GM12873 (cell line): ENCODE results near the gene MS4A15.

Experiments
- CTCF ChIP-seq: IDR thresholded peaks from 2 replicates; pipeline ENCODE4 v1.5.1; 2012; ENCODE audit warnings: low read depth, mild to moderate bottlenecking, moderate library complexity, low read length, control low read depth; ENCODE audit not compliant: insufficient read depth; ENCODE audit errors: missing control alignments

Gene MS4A15

GRCh38 chr11:60785806-60786361 is 29.2 kb downstream of the MS4A15 start:
- TF ChIP-seq CTCF, result no peak

DNA sequence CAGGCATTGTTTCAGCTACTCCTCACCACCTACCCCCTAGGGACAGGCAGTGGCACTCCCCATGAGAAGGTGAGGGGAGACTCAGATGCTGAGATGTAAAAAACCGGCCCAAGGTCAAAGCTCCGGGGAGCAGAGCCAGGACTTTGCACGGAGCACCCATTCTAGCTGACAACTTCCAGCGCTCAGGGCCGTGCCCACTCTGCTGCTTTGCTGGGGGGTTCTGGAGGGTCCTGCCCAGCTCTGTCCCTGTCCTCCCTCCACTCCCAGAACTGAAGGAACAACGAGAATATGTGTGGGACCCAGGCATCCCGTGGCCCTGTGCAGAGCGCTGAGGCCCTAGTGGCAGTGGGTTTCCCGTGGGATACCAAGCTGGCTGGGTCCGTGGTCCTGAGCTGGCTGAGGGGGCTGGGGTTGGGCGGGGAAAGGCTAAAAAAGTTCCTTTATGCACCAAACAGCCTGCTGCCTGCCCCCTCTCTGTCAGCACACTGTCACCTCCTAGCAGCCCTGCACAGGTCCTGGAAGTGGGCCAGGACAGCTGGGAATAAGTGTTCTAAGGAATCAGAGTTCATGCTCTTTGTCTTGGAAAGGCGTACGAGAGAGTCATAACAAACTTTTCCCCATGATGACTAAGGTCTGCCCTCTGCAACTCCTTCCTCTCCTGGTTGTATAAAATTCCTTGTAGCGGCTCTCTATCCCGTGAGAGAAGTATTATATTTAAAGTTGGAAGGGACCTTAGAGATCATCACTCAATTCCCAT is 30.3 kb downstream of the MS4A15 start:
- TF ChIP-seq CTCF, result no peak

- no peak for TF ChIP-seq CTCF
Observed at GRCh38 chr11:60788401-60789125, 31.9 kb downstream of the MS4A15 start.

GRCh38 chr11:60790726-60791125 is 34.1 kb downstream of the MS4A15 start:
- no peak for TF ChIP-seq CTCF

DNA sequence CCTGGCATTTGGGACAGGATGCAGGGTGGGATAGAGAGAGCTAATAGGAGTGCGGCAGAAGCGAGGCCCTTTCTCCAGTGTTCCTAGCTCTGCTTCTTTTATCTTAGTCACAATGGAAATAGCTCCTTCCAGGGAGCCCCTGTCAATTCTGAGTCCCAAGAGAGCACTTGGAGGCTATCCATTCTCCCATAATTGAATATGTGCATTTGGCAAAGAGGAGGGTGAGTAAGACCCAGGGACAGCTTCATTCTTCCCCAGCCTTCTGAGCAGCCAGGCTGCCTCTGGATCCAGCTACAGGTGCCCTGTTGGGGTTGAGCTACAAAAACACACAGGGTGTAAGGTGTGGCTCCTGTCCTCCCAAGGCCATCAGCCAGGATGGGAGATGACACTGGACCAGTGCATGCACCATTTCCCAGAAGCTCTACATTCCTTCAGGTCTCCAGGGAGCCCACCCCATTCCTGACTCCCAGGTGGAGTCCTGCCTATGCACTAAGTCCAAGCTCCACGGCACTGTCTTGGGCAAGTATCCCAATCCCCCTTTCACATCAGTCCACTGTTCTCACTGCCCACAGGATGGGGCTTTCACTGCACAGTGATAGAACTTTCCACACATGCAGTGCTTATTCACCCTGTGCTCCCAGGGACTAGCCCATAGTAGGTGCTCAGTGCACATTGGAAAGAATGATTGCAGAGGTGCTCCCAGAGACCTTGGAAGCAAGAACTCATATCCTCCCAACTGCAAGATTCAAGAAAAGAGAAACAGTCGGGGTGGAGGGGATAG is 34.7 kb downstream of the MS4A15 start:
- no peak for TF ChIP-seq CTCF

DNA sequence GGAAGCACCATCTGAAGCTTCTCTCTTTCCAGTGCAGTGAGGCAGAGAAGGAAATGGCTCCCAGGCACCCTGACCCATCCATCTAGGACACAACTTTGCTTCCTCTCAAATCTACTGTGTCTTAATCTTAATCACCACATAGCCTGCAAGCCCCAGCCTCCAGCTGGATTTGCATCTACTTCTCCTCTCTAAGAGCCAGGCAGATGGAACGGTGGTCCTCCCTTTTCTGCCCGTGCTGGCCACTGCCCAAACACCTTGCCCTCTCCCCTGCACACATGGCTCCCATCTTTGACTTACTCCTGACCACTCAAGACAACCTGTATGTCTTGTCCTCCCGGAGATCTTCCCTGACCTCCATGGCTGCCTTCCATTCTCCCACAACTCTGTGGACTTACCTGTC is 35.9 kb downstream of the MS4A15 start:
- no peak for TF ChIP-seq CTCF

DNA sequence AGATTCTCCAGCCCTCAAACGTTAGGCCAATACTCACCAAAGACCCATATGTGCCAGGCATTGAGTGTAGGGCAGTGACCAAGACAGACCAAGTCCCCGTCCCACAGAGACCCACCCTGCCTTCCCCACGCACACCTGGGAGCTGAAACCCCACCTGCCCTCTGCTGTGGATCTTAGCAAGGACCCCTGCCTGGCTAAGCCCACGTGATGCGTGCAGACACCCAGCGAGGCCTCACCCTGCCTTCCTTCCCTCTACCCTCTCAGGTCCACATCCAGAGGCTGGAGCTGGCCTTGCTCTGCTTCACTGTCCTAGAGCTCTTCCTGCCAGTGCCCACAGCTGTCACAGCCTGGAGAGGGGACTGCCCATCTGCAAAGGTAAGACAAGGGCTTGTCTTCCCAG is 38.6 kb downstream of the MS4A15 start:
- no peak for TF ChIP-seq CTCF
